Neural progenitor cell (in vitro differentiated cells): Measurements from ENCODE around the gene CACNG3. TPM values are rescaled to one million over a fixed set of nuclear protein-coding genes. Genes with fewer than 3 reads are reported as not detected.
A peak's percentile ranks its signal among the peaks of the same experiment; 100 is the strongest.

Experiments
- DNase-seq: peaks from one replicate; pipeline ENCODE4 v3.0.0-alpha.2; 2016; ENCODE audit warnings: low spot score
- H2AFZ ChIP-seq: fragments of 200-600 bp; sonication (generic); replicated peaks from 2 replicates; pipeline ENCODE4 v1.6.1; 2016; ENCODE audit warnings: antibody characterized with exemption
- H3F3A ChIP-seq: fragments of 200-600 bp; sonication (generic); 2 replicates; pipeline ENCODE4 v1.6.1; 2016; ENCODE audit warnings: antibody characterized with exemption, low read depth
- H3K27ac ChIP-seq: fragments of 200-600 bp; sonication (generic); 2 replicates; pipeline ENCODE4 v1.5.1; 2016; ENCODE audit warnings: mild to moderate bottlenecking
- H3K27me3 ChIP-seq: fragments of 200-600 bp; sonication (generic); 2 replicates; pipeline ENCODE4 v1.6.1; 2016; ENCODE audit warnings: mild to moderate bottlenecking, moderate library complexity
- H3K36me3 ChIP-seq: fragments of 200-600 bp; sonication (generic); 2 replicates; pipeline ENCODE4 v1.5.1; 2016
- H3K4me1 ChIP-seq: fragments of 200-600 bp; sonication (generic); 2 replicates; pipeline ENCODE4 v1.6.1; 2016; ENCODE audit warnings: mixed run types
- H3K4me2 ChIP-seq: fragments of 200-600 bp; sonication (generic); 2 replicates; pipeline ENCODE4 v1.6.1; 2016
- H3K4me3 ChIP-seq: fragments of 200-600 bp; sonication (generic); 2 replicates; pipeline ENCODE4 v1.5.1; 2016
- H3K79me2 ChIP-seq: fragments of 200-600 bp; sonication (generic); 2 replicates; pipeline ENCODE4 v1.6.1; 2016; ENCODE audit warnings: low read depth
- H3K9ac ChIP-seq: fragments of 200-600 bp; sonication (generic); 2 replicates; pipeline ENCODE4 v1.6.1; 2016
- H3K9me3 ChIP-seq: fragments of 200-600 bp; sonication (generic); 2 replicates; pipeline ENCODE4 v1.5.1; 2016; ENCODE audit warnings: low read depth
- H4K20me1 ChIP-seq: fragments of 200-600 bp; sonication (generic); 2 replicates; pipeline ENCODE4 v1.6.1; 2016; ENCODE audit warnings: low read depth
- H3K27ac Mint-ChIP-seq: 3 replicates; pipeline ENCODE4 v1.8.0; 2021; ENCODE audit warnings: mixed read lengths
- H3K27me3 Mint-ChIP-seq: 2 replicates; pipeline ENCODE4 v1.8.0; 2022; ENCODE audit warnings: low read depth, mild to moderate bottlenecking, inconsistent platforms, moderate library complexity, mixed read lengths; ENCODE audit not compliant: insufficient read depth
- H3K36me3 Mint-ChIP-seq: 3 replicates; pipeline ENCODE4 v1.8.0; 2021; ENCODE audit warnings: mixed read lengths
- H3K4me1 Mint-ChIP-seq: 3 replicates; pipeline ENCODE4 v1.8.0; 2021; ENCODE audit warnings: mixed read lengths
- H3K4me3 Mint-ChIP-seq: 3 replicates; pipeline ENCODE4 v1.8.0; 2021; ENCODE audit warnings: mild to moderate bottlenecking, moderate library complexity, mixed read lengths
- H3K9me3 Mint-ChIP-seq: 3 replicates; pipeline ENCODE4 v1.8.0; 2020; ENCODE audit warnings: mixed read lengths
- CTCF ChIP-seq: fragments of 200-600 bp; sonication (generic); IDR thresholded peaks from 2 replicates; pipeline ENCODE4 v1.5.1; 2017; ENCODE audit warnings: antibody characterized with exemption, mild to moderate bottlenecking
- EZH2 ChIP-seq: fragments of 200-600 bp; sonication (generic); IDR thresholded peaks from 2 replicates; pipeline ENCODE4 v1.6.1; 2017; ENCODE audit warnings: antibody characterized with exemption, mild to moderate bottlenecking, moderate library complexity
- EZH2phosphoT487 ChIP-seq: fragments of 200-600 bp; sonication (generic); IDR thresholded peaks from 2 replicates; pipeline ENCODE4 v1.6.1; 2017; ENCODE audit warnings: antibody characterized with exemption
- total RNA-seq: library from RNA; depleted of rRNA; stranded (reverse); fragments of >200 nt; gene quantifications from 2 replicates; pipeline ENCODE4 v1.2.3, GENCODE V29; 2015; ENCODE audit warnings: low replicate concordance

The CACNG3 gene
- total RNA-seq, 1 donor from 2014 or later = not detected

- Mint-ChIP-seq H3K27ac (no peak overlapping the region), H3K9me3 (no peaks in the 10 kb centered on the region), H3K4me3 (no peak overlapping the region), H3K36me3 (no peaks in the 10 kb centered on the region), H3K4me1 (peaks cover 2% of the 10 kb centered on the region), H3K27me3 (no peaks in the 10 kb centered on the region)
- H3K36me3 ChIP-seq = no peaks in the 10 kb centered on the region
- no peaks in the 10 kb centered on the region for H3K9me3 ChIP-seq
- no peaks in the 10 kb centered on the region for H4K20me1 ChIP-seq
- no peak overlapping the region for H2AFZ ChIP-seq
- no peak overlapping the region for H3K9ac ChIP-seq
- peaks cover 7% of the 10 kb centered on the region for H3F3A ChIP-seq
- H3K79me2 ChIP-seq = no peaks in the 10 kb centered on the region
- H3K4me3 ChIP-seq = no peak overlapping the region
- H3K4me2 ChIP-seq = peak overlapping the region; percentile 45
- H3K27ac ChIP-seq = no peak overlapping the region
- TF ChIP-seq CTCF = no peak
- TF ChIP-seq EZH2 = no peak
- no peak for TF ChIP-seq EZH2phosphoT487
- peaks cover 29% of the 10 kb centered on the region for H3K4me1 ChIP-seq
- no peak for DNase-seq
- H3K27me3 ChIP-seq = no peaks in the 10 kb centered on the region
These were observed 91.4 kb downstream of the CACNG3 start for GRCh38 chr16:24347556-24347955.

- TF ChIP-seq EZH2 (no peak), EZH2phosphoT487 (no peak), CTCF (no peak)
- Mint-ChIP-seq H3K4me3 (no peak overlapping the region), H3K9me3 (no peaks in the 10 kb centered on the region), H3K27me3 (no peaks in the 10 kb centered on the region), H3K27ac (no peak overlapping the region), H3K4me1 (peaks cover 2% of the 10 kb centered on the region), H3K36me3 (no peaks in the 10 kb centered on the region)
- H3K27me3 ChIP-seq = no peaks in the 10 kb centered on the region
- no peak overlapping the region for H3K4me3 ChIP-seq
- H3K4me2 ChIP-seq = peak overlapping the region; percentile 19
- H3K9ac ChIP-seq = no peak overlapping the region
- no peaks in the 10 kb centered on the region for H3K9me3 ChIP-seq
- DNase-seq = peak; percentile 54
- H4K20me1 ChIP-seq = no peaks in the 10 kb centered on the region
- no peaks in the 10 kb centered on the region for H3K79me2 ChIP-seq
- H3F3A ChIP-seq = peaks cover 7% of the 10 kb centered on the region
- H3K36me3 ChIP-seq = no peaks in the 10 kb centered on the region
- H3K27ac ChIP-seq = no peak overlapping the region
- H2AFZ ChIP-seq = no peak overlapping the region
- peaks cover 29% of the 10 kb centered on the region for H3K4me1 ChIP-seq
These were observed 92.6 kb downstream of the CACNG3 start for GRCh38 chr16:24348545-24349290.

- H3K4me1 Mint-ChIP-seq = peaks cover 2% of the 10 kb centered on the region
- H3K36me3 ChIP-seq = no peaks in the 10 kb centered on the region
- H3K27ac ChIP-seq = no peak overlapping the region
These were observed 93.2 kb downstream of the CACNG3 start for GRCh38 chr16:24349320-24349719.

More at GRCh38 chr16:24349320-24349719, 93.2 kb downstream of the CACNG3 start:
- H3K9me3 Mint-ChIP-seq = no peaks in the 10 kb centered on the region
- H3K27me3 ChIP-seq = no peaks in the 10 kb centered on the region
- H3K27me3 Mint-ChIP-seq = no peaks in the 10 kb centered on the region
- H3K36me3 Mint-ChIP-seq = no peaks in the 10 kb centered on the region
- H4K20me1 ChIP-seq = no peaks in the 10 kb centered on the region
- no peak overlapping the region for H3K9ac ChIP-seq
- H3K79me2 ChIP-seq = no peaks in the 10 kb centered on the region
- TF ChIP-seq EZH2phosphoT487 = no peak
- TF ChIP-seq EZH2 = no peak
- TF ChIP-seq CTCF = no peak
- H2AFZ ChIP-seq = no peak overlapping the region
- H3K27ac Mint-ChIP-seq = no peak overlapping the region
- H3K4me3 Mint-ChIP-seq = no peak overlapping the region
- no peak overlapping the region for H3K4me2 ChIP-seq
- no peak overlapping the region for H3K4me3 ChIP-seq
- no peaks in the 10 kb centered on the region for H3K9me3 ChIP-seq
- H3F3A ChIP-seq = peaks cover 7% of the 10 kb centered on the region
- DNase-seq = no peak
- peaks cover 29% of the 10 kb centered on the region for H3K4me1 ChIP-seq
